Activated CD8-positive, alpha-beta memory T cell treated with anti-CD3 and anti-CD28 coated beads for 1 hour (primary cell): ENCODE results near the gene MAP2K5.
"Not testable (repeated sequence)": the region's sequence is repeated elsewhere in the genome, so short reads cannot be mapped to it uniquely, and the experiment has no call there.

Source experiments
- DNase-seq, 2 donors: peaks; one replicate each; pipeline ENCODE4 v3.0.0-alpha.2; 2020; ENCODE audit warnings: low read depth in 1 of 2; ENCODE audit errors: extremely low read depth in 1 of 2

MAP2K5 gene

GRCh38 chr15:67590191-67590590, 47.7 kb downstream of the MAP2K5 start:
- DNase-seq, result no peak

- DNase-seq, result no peak
Observed at GRCh38 chr15:67592245-67592644, 49.7 kb downstream of the MAP2K5 start.

- no peak for DNase-seq
Observed at GRCh38 chr15:67593562-67593961, 51.1 kb downstream of the MAP2K5 start.

GRCh38 chr15:67594770-67595169, 52.3 kb downstream of the MAP2K5 start:
- no peak for DNase-seq

- DNase-seq, result no peak
Observed at GRCh38 chr15:67595572-67595971, 53.1 kb downstream of the MAP2K5 start.

GRCh38 chr15:67601073-67601472, 58.6 kb downstream of the MAP2K5 start:
- no peak for DNase-seq

GRCh38 chr15:67603063-67603462, 60.6 kb downstream of the MAP2K5 start:
- no peak for DNase-seq

- DNase-seq, result no peak
Observed at GRCh38 chr15:67605871-67606270, 63.4 kb downstream of the MAP2K5 start.

- DNase-seq, result no peak
Observed at GRCh38 chr15:67606742-67607141, 64.2 kb downstream of the MAP2K5 start.

- no peak for DNase-seq
Observed at GRCh38 chr15:67607329-67607728, 64.8 kb downstream of the MAP2K5 start.

GRCh38 chr15:67607959-67608637, 65.6 kb downstream of the MAP2K5 start:
- no peak for DNase-seq

GRCh38 chr15:67608638-67608959, 66.1 kb downstream of the MAP2K5 start:
- DNase-seq, result no peak

- DNase-seq, result no peak
Observed at GRCh38 chr15:67611370-67612369, 69.2 kb downstream of the MAP2K5 start.

GRCh38 chr15:67613211-67613610, 70.7 kb downstream of the MAP2K5 start:
- no peak for DNase-seq

- no peak for DNase-seq
Observed at GRCh38 chr15:67613708-67614107, 71.2 kb downstream of the MAP2K5 start.

GRCh38 chr15:67615131-67615534, 72.6 kb downstream of the MAP2K5 start:
- not testable (repeated sequence) for DNase-seq

- no peak for DNase-seq
Observed at GRCh38 chr15:67618297-67618696, 75.8 kb downstream of the MAP2K5 start.

- no peak for DNase-seq
Observed at GRCh38 chr15:67622110-67622509, 79.6 kb downstream of the MAP2K5 start.

GRCh38 chr15:67632261-67632660, 89.8 kb downstream of the MAP2K5 start:
- no peak for DNase-seq

GRCh38 chr15:67635950-67636349, 93.4 kb downstream of the MAP2K5 start:
- DNase-seq, result not testable (repeated sequence)

GRCh38 chr15:67639591-67639990, 97.1 kb downstream of the MAP2K5 start:
- no peak for DNase-seq

- DNase-seq, result no peak
Observed at GRCh38 chr15:67641453-67641852, 99.0 kb downstream of the MAP2K5 start.
